Activated B cell treated with CpG ODN at 0.5 μM for 24 hours (primary cell): ENCODE results near the gene HOXB6. TPM values are rescaled to one million over a fixed set of nuclear protein-coding genes. Genes with fewer than 3 reads are reported as not detected.

Experiments used
- ATAC-seq: fragments of 200-7000 bp; cut with Tn5 transposase; one replicate; pipeline ENCODE4 v1.10.0; 2021; ENCODE audit warnings: low read depth, mild to moderate bottlenecking, moderate library complexity
- CTCF ChIA-PET: fragments of 350-600 bp; sonication (Branson Sonifier 250); formaldehyde crosslinking; loops from one replicate; lab custom pipeline; 2021; ENCODE audit warnings: antibody characterized with exemption; lab: Charles Lee
- POLR2A ChIA-PET: fragments of 350-600 bp; sonication (Branson Sonifier 250); formaldehyde crosslinking; loops from one replicate; lab custom pipeline; 2021; ENCODE audit warnings: antibody characterized with exemption; lab: Charles Lee
- DNase-seq: peaks from one replicate; pipeline ENCODE4 v3.0.0; 2022
- H3K27ac Mint-ChIP-seq: one replicate; pipeline ENCODE4 v1.8.0; 2020; ENCODE audit warnings: mixed read lengths
- H3K27me3 Mint-ChIP-seq: one replicate; pipeline ENCODE4 v1.8.0; 2021; ENCODE audit warnings: mixed read lengths
- H3K36me3 Mint-ChIP-seq: one replicate; pipeline ENCODE4 v1.8.0; 2021; ENCODE audit warnings: low read depth, mixed read lengths
- H3K4me1 Mint-ChIP-seq: one replicate; pipeline ENCODE4 v1.8.0; 2021; ENCODE audit warnings: mixed read lengths
- H3K4me3 Mint-ChIP-seq: one replicate; pipeline ENCODE4 v1.8.0; 2020; ENCODE audit warnings: mild to moderate bottlenecking, mixed read lengths
- H3K9me3 Mint-ChIP-seq: one replicate; pipeline ENCODE4 v1.8.0; 2020; ENCODE audit warnings: mixed read lengths
- intact Hi-C: fragments of 100-400 bp; cut with micrococcal nuclease; formaldehyde crosslinking; loops from one replicate; pipeline ENCODE4 v1.15.1; 2024
- total RNA-seq: library from RNA; stranded (reverse); gene quantifications from 2 replicates; pipeline ENCODE4 v1.2.3, GENCODE V29; 2022
- TF ChIP-seq, protein P1 (sequence below): fragments of 200-600 bp; IDR thresholded peaks from one replicate; pipeline ENCODE4 v1.8.0; 2022; ENCODE audit warnings: antibody characterized with exemption, mild to moderate bottlenecking

Gene HOXB6
- total RNA-seq, 1 donor from 2014 or later, result not detected

DNA sequence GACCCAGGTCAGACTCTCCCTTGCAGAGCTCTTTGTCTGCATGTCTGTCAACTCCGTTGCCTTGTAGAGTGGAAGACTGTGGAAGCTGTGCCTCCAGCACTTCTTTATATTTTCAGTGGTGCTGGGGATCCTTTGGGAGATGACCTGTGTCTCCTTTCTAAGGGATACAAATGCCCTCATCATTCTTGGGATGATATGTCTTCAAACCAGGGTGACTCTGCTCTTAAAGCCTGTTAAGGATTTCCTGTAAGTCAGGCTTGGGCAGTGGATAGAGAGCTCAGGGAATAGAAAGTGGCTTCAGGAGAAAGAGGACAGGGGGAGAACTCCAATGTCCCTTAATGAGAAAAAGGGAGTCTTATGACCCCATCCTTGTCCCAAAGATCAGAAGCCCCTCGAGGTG is 16.3 kb downstream of the HOXB6 start:
- Mint-ChIP-seq H3K4me1 (peaks cover 49% of the 10 kb centered on the region), H3K9me3 (no peaks in the 10 kb centered on the region), H3K4me3 (no peak overlapping the region), H3K27me3 (peaks cover 84% of the 10 kb centered on the region), H3K36me3 (no peaks in the 10 kb centered on the region), H3K27ac (no peak overlapping the region)
- ChIA-PET CTCF (interaction anchor here (0.7 to 2.9 kb wide), 10 partner anchors 24 to 280 kb away, joined by 3 to 13 read pairs (median 3); no protein-coding TSS in a partner anchor), POLR2A (interaction anchor here (0.6 to 0.7 kb wide), 2 partner anchors 26 to 1136 kb away, joined by 4 to 6 read pairs; no protein-coding TSS in a partner anchor)
- ATAC-seq (no peak), DNase-seq (no peak)
- intact Hi-C loops, result no loop called here
- TF ChIP-seq, protein P1, sequence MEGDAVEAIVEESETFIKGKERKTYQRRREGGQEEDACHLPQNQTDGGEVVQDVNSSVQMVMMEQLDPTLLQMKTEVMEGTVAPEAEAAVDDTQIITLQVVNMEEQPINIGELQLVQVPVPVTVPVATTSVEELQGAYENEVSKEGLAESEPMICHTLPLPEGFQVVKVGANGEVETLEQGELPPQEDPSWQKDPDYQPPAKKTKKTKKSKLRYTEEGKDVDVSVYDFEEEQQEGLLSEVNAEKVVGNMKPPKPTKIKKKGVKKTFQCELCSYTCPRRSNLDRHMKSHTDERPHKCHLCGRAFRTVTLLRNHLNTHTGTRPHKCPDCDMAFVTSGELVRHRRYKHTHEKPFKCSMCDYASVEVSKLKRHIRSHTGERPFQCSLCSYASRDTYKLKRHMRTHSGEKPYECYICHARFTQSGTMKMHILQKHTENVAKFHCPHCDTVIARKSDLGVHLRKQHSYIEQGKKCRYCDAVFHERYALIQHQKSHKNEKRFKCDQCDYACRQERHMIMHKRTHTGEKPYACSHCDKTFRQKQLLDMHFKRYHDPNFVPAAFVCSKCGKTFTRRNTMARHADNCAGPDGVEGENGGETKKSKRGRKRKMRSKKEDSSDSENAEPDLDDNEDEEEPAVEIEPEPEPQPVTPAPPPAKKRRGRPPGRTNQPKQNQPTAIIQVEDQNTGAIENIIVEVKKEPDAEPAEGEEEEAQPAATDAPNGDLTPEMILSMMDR, result no peak

DNA sequence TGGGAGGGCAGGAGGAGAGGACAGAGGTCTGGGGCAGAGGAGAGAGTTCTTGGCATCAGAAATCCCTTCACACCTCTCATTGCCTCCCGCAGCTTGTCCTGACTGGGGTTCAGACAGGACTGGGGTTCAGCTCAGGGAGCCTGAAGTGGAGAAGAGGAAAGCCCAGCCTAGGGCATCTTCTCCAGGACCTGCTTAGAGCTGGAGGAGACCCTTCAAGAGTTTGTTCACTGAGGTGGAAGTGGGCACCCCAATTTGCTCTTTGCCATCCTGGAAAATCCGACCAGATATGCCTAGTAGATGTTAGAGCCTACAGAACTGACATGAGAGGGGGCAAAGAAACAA is 16.7 kb downstream of the HOXB6 start:
- intact Hi-C loops, result no loop called here
- Mint-ChIP-seq H3K27ac (no peak overlapping the region), H3K4me3 (no peak overlapping the region), H3K27me3 (peaks cover 84% of the 10 kb centered on the region), H3K4me1 (peaks cover 44% of the 10 kb centered on the region), H3K9me3 (no peaks in the 10 kb centered on the region), H3K36me3 (no peaks in the 10 kb centered on the region)
- CTCF ChIA-PET, result interaction anchor here (0.8 to 2.9 kb wide), 8 partner anchors 25 to 280 kb away, joined by 3 to 13 read pairs (median 3); no protein-coding TSS in a partner anchor
- POLR2A ChIA-PET, result no interaction called here
- TF ChIP-seq, protein P1, result no peak
- no peak for ATAC-seq
- DNase-seq, result no peak

DNA sequence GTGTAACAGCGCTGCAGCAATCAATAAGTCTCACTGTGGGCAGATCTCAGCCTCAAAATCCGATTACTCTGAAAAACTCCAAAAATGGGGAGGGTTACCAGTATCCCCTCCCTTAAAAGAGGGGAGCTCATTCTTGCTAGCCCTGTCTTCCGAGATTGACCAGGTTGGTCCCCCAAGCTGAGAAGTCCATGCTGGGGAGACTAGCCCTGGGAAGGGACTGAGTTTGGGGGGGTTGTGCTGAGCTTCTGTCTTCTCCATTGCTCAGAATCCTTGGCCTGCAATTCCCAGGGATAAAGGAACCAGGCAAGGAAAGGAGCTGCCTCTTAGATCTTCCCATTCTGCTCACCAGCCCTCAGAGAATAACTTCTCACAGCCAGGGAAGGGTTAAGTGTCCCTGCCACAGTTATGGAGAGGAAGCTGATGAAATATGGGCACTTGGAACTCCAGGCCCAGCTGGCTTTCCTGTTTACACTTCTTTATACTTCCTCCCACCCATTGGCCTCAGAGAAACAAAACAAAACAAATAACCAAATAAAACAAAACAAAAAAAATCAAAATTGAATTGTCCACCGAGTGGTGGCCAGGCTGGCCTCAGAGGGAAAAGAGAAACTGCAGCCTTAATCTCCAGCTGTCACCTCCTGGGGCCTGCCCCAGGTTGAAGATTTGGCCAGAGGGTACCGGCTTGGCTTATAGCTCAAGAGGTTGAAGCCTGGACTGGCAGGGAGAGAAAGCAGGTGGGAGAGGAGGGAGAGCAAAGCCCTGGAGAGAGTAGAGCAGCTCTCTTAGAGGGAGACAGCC is 17.3 kb downstream of the HOXB6 start:
- H3K9me3 Mint-ChIP-seq, result no peaks in the 10 kb centered on the region
- TF ChIP-seq, protein P1, result no peak
- H3K4me3 Mint-ChIP-seq, result peak overlapping the region; percentile 28
- H3K27ac Mint-ChIP-seq, result no peak overlapping the region
- POLR2A ChIA-PET, result no interaction called here
- DNase-seq (no peak), ATAC-seq (no peak)
- no peaks in the 10 kb centered on the region for H3K36me3 Mint-ChIP-seq
- peaks cover 86% of the 10 kb centered on the region for H3K27me3 Mint-ChIP-seq
- CTCF ChIA-PET, result interaction anchor here (0.8 to 2.9 kb wide), 8 partner anchors 25 to 279 kb away, joined by 3 to 13 read pairs (median 3); no protein-coding TSS in a partner anchor
- peaks cover 43% of the 10 kb centered on the region for H3K4me1 Mint-ChIP-seq
- intact Hi-C loops, result no loop called here

DNA sequence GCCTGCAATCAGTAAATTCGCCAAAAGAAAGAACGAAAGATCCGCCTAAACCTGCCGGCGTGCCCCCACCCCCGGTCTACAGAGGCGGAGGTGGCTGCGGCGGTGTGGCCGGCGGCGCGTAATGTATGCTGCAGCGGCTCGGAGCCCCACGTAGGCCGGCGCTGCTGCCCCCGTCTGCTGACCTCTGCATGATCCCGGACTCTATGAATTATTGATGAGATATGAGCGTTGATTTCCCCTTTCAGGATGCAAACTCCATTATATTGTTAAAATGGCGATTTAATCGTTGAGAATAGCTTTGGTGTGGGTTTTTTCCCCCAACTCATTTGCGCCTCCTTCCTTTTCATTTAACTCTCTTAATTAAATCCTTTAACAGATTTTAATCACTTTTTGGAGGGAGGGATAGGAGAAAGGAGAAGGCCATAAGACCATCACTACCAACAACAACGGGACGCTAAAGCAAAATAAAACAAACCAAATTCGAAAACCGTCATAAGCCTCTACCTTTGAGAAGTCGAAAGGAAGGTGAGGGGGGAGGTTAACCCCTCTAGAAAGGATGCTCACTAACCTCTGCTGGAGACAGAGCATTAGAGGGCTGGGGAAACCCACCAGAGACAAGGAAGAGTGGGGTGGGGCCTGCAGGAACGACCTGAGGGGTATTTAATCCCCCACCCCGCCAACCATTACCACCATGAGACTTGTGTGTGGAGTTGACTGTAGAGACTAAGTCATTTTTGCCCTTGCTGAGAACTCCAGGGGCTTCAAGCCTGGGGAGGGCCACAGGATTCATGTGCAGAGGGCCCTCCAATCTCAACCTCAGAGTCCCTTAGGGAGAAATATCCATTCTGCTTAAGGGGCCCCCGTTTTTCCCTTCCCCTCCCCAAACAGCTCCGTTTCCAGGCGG is 18.2 kb downstream of the HOXB6 start:
- H3K4me3 Mint-ChIP-seq, result peak overlapping the region; percentile 90
- ChIA-PET CTCF (interaction anchor here (1.4 to 2.9 kb wide), 2 partner anchors 94 to 278 kb away, joined by 3 to 13 read pairs; no protein-coding TSS in a partner anchor), POLR2A (no interaction called here)
- peaks cover 44% of the 10 kb centered on the region for H3K4me1 Mint-ChIP-seq
- no peaks in the 10 kb centered on the region for H3K36me3 Mint-ChIP-seq
- H3K27me3 Mint-ChIP-seq, result peaks cover 88% of the 10 kb centered on the region
- DNase-seq (no peak), ATAC-seq (no peak)
- no peak overlapping the region for H3K27ac Mint-ChIP-seq
- no peaks in the 10 kb centered on the region for H3K9me3 Mint-ChIP-seq
- TF ChIP-seq, protein P1, result no peak
- intact Hi-C loops, result no loop called here
